Stimulated activated CD8-positive, alpha-beta memory T cell treated with anti-CD3 and anti-CD28 coated beads, Interleukin-4, amount 100 ng/mL, for 4 hours (primary cell): ENCODE measurements around the gene ATP9A.
"Not testable (repeated sequence)": the region's sequence is repeated elsewhere in the genome, so short reads cannot be mapped to it uniquely, and the experiment has no call there.

Source experiments
- DNase-seq, 2 donors: peaks; one replicate each; pipeline ENCODE4 v3.0.0-alpha.2; 2020; ENCODE audit warnings: low read depth in 2 of 2, low spot score in 1 of 2

The ATP9A gene

DNA sequence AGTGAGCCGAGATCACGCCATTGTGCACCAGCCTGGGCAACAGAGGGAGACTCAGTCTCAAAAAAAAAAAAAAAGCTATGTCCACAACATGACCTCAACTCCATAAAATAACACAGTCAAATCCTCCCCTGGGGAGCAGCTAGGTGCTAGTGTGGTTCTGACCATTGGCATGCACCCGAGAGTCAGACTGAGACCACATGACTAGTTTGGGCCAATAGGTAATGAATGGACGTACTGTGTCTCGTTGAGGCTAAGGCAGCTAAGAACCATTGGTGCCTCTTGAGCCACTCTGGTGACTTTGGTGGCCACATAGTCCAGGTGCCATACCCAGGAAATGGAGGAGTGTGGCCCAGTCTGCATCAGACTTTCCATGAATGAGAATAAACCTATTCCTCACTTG, 40.3 kb downstream of the ATP9A start:
- no peak for DNase-seq

DNA sequence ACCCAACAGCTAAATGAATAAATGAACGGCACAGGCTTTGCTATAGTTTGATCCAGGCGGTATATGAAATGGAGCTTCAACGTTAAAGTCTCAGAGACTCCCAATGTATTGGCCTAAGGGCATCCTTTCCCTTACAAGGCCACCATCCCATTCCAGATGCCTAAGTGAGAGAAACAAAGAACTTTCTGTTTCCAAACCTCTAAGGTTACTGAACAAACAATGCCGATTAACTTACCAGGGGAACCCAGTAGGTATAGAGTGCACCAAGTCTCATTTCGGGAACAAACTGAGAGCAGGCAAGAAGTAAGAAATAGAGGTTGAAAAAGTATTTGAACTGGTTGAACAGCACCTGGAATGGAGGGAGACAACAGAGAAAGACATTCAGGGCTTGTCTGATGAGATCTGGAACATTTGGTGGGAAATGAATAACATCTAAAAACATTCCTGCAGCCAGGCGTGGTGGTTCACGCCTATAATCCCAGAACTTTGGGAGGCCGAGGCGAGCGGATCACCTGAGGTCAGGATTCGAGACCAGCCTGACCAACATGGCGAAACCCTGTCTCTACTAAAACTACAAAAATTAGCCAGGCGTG, 42.5 kb downstream of the ATP9A start:
- no peak for DNase-seq

DNA sequence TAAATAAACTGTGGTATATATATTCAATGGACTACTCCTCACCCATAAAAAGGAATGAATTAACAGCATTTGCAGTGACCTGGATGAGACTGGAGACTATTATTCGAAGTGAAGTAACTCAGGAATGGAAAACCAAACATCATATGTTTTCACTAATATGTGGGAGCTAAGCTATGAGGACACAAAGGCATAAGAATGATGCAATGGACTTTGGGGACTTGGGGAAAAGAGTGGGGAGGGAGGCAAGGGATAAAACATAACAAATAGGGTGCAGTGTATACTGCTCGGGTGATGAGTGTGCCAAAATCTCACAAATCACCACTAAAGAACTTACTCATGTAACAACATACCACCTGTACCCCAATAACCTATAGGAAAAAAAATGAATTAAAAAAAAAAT, 45.2 kb downstream of the ATP9A start:
- not testable (repeated sequence) for DNase-seq

DNA sequence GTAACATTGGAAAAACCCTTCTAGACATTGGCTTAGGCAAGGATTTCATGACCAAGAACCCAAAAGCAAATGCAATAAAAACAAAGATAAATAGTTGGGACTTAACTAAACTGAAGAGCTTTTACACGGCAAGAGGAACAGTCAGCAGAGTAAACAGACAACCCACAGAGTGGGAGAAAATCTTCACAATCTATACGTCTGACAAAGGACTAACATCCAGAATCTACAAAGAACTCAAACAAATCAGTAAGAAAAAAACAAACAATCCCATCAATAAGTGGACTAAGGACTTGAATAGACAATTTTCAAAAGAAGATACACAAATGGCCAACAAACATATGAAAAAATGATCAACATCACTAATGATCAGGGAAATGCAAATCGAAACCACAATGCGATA, 45.9 kb downstream of the ATP9A start:
- DNase-seq: not testable (repeated sequence)

DNA sequence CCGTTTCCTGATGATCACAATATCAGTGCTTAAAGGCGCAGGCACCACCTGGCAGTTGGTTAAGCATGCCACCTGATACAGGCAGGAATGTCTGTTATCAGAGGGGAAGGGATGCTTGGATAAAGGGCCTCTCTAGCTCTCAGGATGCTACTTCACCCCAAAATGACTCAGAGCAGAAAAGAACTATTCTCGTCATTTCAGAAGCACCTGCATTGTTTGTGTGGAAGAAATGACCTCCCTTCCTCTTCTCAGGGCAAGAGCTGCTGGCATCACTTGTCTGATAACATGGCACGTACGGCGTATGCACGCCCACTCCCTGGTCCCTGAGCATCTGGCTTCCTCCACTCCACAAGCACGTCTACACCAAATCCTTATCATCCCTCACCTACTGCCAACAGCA, 47.3 kb downstream of the ATP9A start:
- DNase-seq: no peak

DNA sequence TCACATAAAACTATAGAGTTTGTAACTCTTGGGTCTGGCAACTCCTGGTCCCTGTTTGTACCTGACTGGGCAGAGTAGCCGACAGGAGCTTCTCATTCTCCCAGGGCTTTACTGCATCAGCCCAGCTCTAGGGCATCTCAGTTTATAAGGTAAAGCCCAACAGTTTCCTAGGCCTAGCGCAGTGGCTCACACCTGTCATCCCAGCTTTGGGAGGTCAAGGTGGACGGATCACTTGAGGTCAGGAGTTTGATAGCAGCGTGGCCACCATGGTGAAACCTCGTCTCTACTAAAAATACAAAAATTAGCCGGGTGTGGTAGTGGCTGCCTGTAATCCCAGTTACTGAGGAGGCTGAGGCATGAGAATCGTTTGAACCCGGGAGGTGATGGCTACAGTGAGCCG, 47.8 kb downstream of the ATP9A start:
- no peak for DNase-seq

DNA sequence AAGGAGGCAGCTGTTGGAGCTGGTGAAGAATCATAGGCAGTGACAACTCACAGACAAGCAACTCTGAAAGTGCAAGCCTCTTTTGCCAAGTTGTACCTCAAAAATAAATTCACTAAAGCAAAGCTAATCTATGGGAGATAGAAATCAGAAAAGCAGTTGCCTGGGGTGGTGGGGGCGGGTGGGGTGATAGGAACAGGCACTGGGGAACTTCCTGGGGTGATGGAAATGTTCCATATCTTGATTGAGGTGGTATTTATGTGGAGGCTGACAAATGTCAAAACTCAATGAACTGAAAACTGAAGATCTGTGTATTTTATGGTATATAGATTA, 52.4 kb downstream of the ATP9A start:
- no peak for DNase-seq

DNA sequence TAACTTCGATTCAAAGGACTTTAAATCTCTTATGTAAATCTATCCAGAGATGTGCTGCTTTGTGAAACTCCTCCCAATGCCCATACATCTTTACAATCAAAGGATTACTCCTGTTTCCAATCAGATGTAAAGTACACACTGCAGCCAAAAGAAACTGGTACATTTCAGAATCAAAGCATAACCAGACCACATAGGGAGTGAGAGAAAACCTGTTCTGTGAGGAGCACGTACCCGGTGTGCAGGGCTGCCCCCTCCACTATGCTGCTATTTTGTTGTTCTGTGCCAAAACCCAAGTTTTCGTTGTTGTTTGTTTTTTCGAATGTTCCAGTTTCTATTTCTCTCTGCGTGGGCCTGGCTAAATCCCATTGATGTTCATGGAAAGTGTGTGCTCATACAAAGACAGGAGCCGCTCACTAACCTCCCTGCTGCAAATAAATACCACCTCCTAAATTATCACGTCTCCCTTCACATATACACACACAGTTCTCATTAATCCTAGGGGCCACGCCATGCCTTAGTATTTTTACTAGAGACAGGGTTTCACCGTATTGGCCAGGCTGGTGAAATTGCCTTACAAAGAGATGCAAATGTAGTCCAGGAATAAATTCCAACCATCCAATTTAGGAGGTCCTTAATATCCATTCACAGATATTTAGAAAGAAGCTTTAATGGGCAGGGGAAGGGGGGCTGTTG, 52.9 kb downstream of the ATP9A start:
- DNase-seq: no peak

DNA sequence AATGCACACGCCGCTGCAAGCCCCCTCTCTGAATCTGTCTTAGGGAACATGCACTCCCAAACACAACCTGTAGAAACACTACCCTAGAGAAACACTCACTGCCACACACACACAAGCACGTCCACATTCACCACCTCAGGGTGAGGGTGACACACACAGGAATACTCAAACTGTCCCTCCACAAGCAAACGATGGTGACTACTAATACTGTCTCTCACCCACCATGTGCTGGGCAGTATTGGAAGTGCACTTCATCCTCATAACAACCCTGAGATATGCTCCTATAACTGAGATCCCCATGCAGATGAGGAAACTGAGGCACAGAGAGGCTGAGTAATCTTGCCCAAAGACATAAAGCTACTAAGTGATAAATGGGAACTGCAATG, 55.0 kb downstream of the ATP9A start:
- DNase-seq: no peak

DNA sequence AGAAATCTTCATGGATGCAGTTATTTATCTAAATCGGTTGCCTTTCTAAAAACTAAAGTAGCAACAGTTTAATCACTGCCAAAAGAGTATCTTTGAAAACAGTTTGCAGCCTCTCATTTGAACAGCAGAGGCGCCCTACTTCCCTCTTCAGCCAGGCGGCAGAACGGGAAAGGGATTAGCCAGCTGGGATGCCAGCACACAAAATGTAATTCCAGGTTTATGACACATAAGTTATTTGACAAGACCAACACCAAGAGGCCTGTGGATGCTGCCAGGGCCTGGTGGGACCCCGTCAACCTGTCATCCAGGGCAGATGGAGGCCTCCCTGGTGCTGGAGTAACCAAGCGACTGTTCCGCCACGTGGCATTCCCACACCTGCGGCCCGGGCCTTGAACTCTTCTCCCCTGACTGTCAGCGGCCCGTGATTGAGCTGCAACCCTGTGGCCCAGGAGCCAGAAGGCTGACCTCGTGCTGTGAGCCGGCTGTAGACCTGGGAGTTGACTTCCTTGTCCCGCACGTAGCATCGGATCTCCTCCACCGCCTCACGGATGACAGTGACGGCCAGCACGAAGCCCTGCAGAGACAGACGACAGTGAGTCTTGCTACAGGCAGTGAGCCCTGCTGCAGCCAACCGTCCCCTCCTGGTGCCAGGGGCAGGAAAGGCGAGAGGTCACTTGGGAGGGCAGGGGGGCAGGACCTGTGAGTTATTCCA, 55.5 kb downstream of the ATP9A start:
- DNase-seq: no peak

DNA sequence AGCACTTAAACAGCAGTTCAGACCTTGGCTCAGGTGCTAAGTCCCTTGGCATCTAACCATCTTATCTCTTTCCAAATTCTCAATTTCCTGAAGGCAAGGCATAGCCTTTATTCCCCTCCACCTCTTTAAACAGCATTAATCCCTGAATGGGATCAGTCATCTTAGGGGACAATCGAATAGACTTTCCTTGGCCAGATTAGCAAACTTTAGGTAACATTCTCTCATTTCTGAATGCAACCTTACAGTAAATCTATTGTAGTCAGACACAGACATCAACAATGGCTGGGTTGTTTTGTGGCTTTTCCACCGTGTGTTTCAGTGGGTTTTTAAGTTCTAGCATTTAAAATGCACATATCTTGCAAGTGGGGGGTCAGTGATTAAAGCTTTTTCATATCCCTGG, 56.8 kb downstream of the ATP9A start:
- DNase-seq: no peak

DNA sequence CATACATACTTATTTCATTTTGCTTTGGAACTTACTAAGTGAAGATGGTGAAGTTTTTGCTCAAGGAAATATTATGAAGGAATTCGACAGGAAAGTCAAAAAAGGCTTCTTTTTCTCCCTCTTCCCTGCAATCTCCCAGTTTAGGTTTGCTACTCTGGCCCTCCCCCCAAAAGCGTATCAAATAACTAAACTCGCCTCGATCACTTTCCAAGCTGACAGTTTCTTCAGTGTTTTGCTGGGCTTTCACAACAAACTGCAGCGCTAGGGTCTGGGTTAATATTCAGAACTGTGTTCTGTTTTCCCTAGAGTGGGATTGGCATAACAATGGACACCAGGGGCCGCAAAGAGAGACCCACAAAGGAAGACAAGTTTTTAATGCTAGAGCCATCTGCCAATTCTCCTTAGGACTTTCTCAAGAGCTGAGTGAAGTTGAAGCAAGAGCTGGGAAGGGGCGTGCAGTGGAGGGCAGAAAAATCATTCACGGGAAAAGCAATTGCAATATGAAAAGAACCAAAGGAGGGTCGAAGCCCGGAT, 57.8 kb downstream of the ATP9A start:
- no peak for DNase-seq

DNA sequence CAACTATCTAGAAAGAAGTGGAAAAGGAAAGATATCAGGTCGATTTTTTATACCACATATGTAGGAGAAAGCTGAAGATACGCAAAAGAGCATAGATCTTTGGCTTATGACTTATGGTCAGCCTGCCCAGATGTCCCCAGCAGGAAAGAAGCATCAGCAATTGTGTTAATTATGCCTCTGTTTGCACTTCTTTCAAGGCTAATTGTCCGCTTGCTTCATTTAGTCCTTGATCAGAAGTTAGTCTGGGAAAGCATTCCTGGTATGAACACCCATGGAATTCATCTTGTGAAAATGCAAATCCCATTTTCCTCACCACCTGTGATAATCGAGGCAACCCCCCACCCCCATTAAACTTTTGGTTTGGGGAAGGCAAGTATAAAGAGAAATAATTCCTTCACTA, 62.8 kb downstream of the ATP9A start:
- DNase-seq: no peak

DNA sequence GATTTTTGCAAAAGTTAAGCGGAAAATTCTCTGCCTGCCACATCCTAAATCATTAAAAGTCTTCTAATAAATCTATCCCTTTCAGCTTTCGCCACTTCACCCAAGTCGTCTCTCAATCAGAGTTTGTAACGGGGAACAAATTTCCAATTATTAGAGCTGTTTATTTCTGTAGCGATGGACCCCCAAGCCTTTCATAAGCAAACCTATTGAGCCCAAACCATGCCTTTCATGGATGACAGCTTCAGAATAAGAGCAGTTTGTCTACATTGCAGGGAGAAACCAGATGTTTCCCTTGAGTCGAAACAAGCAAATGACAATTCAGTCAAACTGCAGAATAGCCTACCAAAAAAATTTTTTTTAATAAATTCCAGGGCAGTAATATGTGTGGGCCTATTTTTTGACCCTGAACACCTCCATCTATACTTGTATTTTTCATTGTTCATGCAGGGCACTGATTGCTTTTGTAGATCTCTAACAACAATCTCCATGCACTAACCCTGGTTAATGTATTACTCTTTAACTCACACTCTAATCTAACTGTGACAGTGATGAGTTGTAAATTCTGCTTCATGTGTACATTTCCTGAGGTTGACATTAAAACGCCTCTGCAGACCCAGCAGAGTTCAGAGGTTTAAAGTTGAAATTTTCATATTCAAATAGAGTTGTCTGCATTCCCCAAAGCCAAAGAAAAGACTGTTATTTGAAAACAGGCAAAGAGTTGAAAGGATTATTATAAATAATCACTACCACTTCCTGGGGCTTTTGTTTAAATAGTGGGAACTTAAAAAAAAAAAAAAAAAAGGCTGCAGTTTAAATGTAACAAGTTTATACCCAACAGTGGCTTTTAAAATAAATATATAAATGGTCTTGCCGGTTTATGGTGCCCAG, 64.5 kb downstream of the ATP9A start:
- no peak for DNase-seq

DNA sequence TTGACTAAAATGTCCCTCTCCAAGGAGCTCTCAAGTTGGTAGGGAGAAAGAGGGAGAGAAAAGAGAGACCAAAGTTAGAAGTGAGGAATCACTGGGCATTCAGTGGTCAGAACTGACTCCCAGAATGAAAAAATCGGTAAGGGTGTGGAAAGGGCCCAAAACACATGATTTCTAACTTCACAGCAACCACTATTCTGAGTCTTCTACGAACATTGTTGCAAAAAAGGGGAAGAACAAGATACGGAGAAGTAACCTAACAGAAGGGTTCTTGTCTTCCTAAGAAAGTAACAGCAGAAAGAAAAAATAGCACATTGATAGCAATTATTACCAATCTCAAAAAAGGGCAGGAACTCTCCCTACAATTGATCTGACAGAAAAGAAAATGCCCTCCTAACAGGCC, 65.6 kb downstream of the ATP9A start:
- no peak for DNase-seq

DNA sequence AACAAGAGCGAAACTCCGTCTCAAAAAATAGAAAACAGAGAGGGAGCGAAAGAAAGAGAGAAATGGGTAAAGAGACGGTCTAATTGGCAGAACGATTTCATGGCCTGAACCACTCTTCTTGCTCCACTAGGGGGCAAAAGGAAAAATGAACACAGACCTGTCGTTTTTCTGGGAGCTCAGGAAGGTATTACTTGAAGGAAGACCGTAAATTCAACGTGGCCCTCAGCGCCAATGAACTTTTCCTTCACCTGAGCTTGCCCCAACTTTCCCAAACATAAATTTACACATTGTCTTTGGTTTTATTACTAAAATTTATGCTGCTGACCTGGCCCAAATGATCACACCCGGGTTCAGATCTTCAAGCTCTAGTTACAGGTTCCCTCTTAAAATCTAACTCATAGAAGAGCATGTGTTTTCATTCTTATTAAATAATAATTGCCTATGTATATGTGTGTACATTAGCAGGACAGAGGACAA, 67.3 kb downstream of the ATP9A start:
- no peak for DNase-seq

DNA sequence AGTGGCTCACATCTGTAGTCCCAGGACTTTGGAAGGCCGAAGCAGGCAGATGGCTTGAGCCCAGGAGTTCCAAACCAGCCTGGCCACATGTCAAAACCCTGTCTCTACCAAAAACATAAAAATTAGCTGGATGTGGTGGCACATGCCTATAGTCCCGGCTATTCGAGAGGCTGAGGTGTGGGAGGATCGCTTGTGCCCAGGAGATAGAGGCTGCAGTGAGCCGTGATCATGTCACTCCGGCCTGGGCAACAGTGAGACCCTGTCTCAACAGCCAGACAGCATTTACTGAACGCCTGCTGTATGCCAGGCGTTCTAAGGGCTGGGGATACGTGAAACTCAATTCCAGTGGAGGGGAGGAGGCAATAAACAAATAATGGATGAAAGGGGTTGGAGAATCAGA, 69.9 kb downstream of the ATP9A start:
- DNase-seq: no peak

DNA sequence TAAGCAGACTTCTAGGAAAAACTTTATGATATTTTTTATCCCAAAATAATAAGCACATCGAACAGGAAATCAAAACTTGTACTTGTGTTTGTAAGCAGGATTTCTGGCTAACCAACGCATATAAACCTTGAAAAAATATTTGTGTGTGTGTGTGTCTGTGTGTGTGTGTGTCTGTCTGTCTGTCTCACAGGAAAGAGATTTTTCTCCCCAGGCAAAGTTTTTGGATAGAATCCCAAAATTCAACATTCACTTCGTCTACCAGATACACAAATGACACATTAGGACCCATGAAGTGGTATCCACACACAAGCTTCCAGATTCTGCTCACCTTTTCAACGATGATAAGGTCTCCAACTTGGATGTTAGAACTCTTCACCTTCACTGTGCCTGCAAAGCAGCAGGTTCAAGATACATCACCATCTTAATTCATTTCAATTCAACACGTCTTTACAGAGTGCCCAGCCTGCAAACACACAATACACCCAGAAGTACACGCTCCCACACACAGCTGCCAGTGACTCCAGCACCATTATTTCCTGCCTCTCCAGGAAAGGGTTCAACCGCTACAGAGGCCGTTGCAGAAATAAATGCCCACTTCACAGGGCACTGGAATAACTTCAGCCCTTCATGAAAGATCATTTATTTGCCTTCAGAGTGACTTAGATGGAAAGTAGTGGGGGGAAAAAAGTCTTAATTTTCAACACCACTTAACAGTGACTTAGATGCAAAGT, 70.9 kb downstream of the ATP9A start:
- no peak for DNase-seq

DNA sequence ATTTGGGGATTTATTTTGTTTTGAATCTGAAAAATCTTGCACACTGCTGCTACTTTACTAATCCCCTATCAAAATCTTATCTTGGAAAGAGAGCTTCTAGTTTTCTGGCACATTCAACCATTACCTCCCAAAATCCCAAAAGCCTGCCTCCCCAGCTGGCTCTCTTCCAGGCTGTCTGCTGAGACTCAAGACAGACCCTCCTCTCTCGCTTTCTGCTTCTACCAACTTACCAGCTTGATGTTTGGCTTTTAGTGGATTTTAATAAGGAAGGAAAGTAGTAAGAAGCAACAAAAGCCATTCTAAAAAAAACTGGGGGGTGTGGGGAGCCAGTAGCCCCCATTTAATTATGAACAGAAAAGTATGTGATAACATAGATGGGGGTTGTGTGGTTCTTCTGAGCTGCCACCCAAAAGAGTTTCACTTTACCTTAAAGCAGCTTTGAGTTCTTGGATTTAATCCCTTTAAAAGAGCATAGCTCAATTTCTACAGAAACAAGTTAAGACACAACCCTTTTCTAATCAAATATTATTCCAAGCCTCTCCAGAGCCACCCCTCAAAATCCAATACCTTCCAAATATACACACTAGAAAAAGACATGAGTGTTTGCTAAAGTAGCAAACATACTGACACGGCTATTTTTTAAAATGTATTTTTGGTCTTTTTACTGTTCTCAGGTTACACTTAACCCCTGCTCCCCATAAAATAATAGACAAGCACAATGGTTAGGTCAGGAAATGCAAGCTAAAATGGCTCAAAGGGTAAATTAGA, 71.7 kb downstream of the ATP9A start:
- no peak for DNase-seq
